ENCODE data around the gene ATP12A. TPM values are rescaled to one million over a fixed set of nuclear protein-coding genes. Genes with fewer than 3 reads are reported as not detected.

The ATP12A gene
- total RNA-seq, 1 donor from 2014 or later: not detected

GRCh38 chr13:24648271-24648670, 31.9 kb upstream of the ATP12A start:
- no peak for DNase-seq (ENCODE audit: low spot score)
- no peaks in the 10 kb centered on the region for H3K36me3 ChIP-seq
- H4K20me1 ChIP-seq (ENCODE audit: low read depth): no peaks in the 10 kb centered on the region
- H3F3A ChIP-seq (ENCODE audit: low read depth): no peaks in the 10 kb centered on the region
- no peaks in the 10 kb centered on the region for H3K4me1 ChIP-seq
- H3K79me2 ChIP-seq (ENCODE audit: low read depth): no peaks in the 10 kb centered on the region
- H3K27ac ChIP-seq: no peak overlapping the region
- TF ChIP-seq CTCF (IDR thresholded peaks at IDR 0.05) (no peak), EZH2phosphoT487 (IDR thresholded peaks at IDR 0.05) (no peak), EZH2 (IDR thresholded peaks at IDR 0.05) (no peak)
- H3K4me3 ChIP-seq: no peak overlapping the region
- Mint-ChIP-seq H3K4me1 (no peaks in the 10 kb centered on the region), H3K4me3 (no peak overlapping the region), H3K9me3 (peaks cover 2% of the 10 kb centered on the region), H3K27ac (no peak overlapping the region), H3K27me3 (ENCODE audit: insufficient read depth, low read depth) (peaks cover 2% of the 10 kb centered on the region), H3K36me3 (no peaks in the 10 kb centered on the region)
- no peaks in the 10 kb centered on the region for H3K9me3 ChIP-seq (ENCODE audit: low read depth)
- H3K27me3 ChIP-seq: no peaks in the 10 kb centered on the region
- H3K4me2 ChIP-seq: no peak overlapping the region
- H3K9ac ChIP-seq: no peak overlapping the region
- H2AFZ ChIP-seq (replicated peaks): no peak overlapping the region

GRCh38 chr13:24648983-24649687, 31.1 kb upstream of the ATP12A start:
- TF ChIP-seq CTCF (IDR thresholded peaks at IDR 0.05): no peak
- no peak for TF ChIP-seq EZH2phosphoT487 (IDR thresholded peaks at IDR 0.05)
- no peak for TF ChIP-seq EZH2 (IDR thresholded peaks at IDR 0.05)
- no peaks in the 10 kb centered on the region for H3K4me1 Mint-ChIP-seq
- no peaks in the 10 kb centered on the region for H3K9me3 ChIP-seq (ENCODE audit: low read depth)
- peak overlapping the region; percentile 76 for H2AFZ ChIP-seq (replicated peaks)
- no peak overlapping the region for H3K9ac ChIP-seq
- no peak overlapping the region for H3K4me3 Mint-ChIP-seq
- H3K27me3 Mint-ChIP-seq (ENCODE audit: insufficient read depth, low read depth): peaks cover 2% of the 10 kb centered on the region
- H3K36me3 Mint-ChIP-seq: no peaks in the 10 kb centered on the region
- no peak overlapping the region for H3K4me3 ChIP-seq
- H3K9me3 Mint-ChIP-seq: peaks cover 2% of the 10 kb centered on the region
- no peak overlapping the region for H3K27ac Mint-ChIP-seq
- H3K79me2 ChIP-seq (ENCODE audit: low read depth): no peaks in the 10 kb centered on the region
- H4K20me1 ChIP-seq (ENCODE audit: low read depth): no peaks in the 10 kb centered on the region
- no peaks in the 10 kb centered on the region for H3K27me3 ChIP-seq
- no peaks in the 10 kb centered on the region for H3K4me1 ChIP-seq
- H3K4me2 ChIP-seq: no peak overlapping the region
- no peak for DNase-seq (ENCODE audit: low spot score)
- H3F3A ChIP-seq (ENCODE audit: low read depth): no peaks in the 10 kb centered on the region
- no peak overlapping the region for H3K27ac ChIP-seq
- H3K36me3 ChIP-seq: no peaks in the 10 kb centered on the region

GRCh38 chr13:24649688-24650043, 30.5 kb upstream of the ATP12A start:
- no peaks in the 10 kb centered on the region for H3K4me1 ChIP-seq
- no peak for DNase-seq (ENCODE audit: low spot score)
- H3K4me2 ChIP-seq: no peak overlapping the region
- no peaks in the 10 kb centered on the region for H3K27me3 ChIP-seq
- no peaks in the 10 kb centered on the region for H3K4me1 Mint-ChIP-seq
- H3K27ac ChIP-seq: no peak overlapping the region
- H4K20me1 ChIP-seq (ENCODE audit: low read depth): no peaks in the 10 kb centered on the region
- no peaks in the 10 kb centered on the region for H3K36me3 ChIP-seq
- H3K9me3 Mint-ChIP-seq: peaks cover 2% of the 10 kb centered on the region
- peaks cover 2% of the 10 kb centered on the region for H3K27me3 Mint-ChIP-seq (ENCODE audit: insufficient read depth, low read depth)
- H3K36me3 Mint-ChIP-seq: no peaks in the 10 kb centered on the region
- H3K9me3 ChIP-seq (ENCODE audit: low read depth): no peaks in the 10 kb centered on the region
- TF ChIP-seq CTCF (IDR thresholded peaks at IDR 0.05) (no peak), EZH2 (IDR thresholded peaks at IDR 0.05) (no peak), EZH2phosphoT487 (IDR thresholded peaks at IDR 0.05) (no peak)
- no peaks in the 10 kb centered on the region for H3K79me2 ChIP-seq (ENCODE audit: low read depth)
- no peak overlapping the region for H3K4me3 Mint-ChIP-seq
- H3K27ac Mint-ChIP-seq: no peak overlapping the region
- no peak overlapping the region for H3K4me3 ChIP-seq
- no peaks in the 10 kb centered on the region for H3F3A ChIP-seq (ENCODE audit: low read depth)
- H2AFZ ChIP-seq (replicated peaks): peak overlapping the region; percentile 76
- H3K9ac ChIP-seq: no peak overlapping the region

Measured in neural progenitor cell (in vitro differentiated cells).